ENCODE measurements around the gene MCF2L2. TPM values are rescaled to one million over a fixed set of nuclear protein-coding genes. Genes with fewer than 3 reads are reported as not detected.

The MCF2L2 gene
- total and polyA plus RNA-seq, 2 experiments from 2014 or later = not detected

- Histone ChIP-seq H2AFZ (no peak overlapping the region), H3K4me3 (no peak overlapping the region), H3K36me3 (ENCODE audit: low read depth) (no peaks in the 10 kb centered on the region), H3K9me3 (ENCODE audit: low read depth) (no peaks in the 10 kb centered on the region), H3K9me2 (ENCODE audit: insufficient read depth) (no peaks in the 10 kb centered on the region), H4K20me1 (ENCODE audit: insufficient read depth) (no peaks in the 10 kb centered on the region), H3K27me3 (replicated peaks; ENCODE audit: insufficient read depth) (no peaks in the 10 kb centered on the region), H3F3A (ENCODE audit: insufficient read depth) (no peaks in the 10 kb centered on the region), H3K4me1 (ENCODE audit: insufficient read depth) (no peaks in the 10 kb centered on the region), H3K27ac (no peak overlapping the region), H3K4me2 (ENCODE audit: unreplicated experiment) (no peak overlapping the region), H3K79me2 (ENCODE audit: insufficient read depth) (no peaks in the 10 kb centered on the region), H3K9ac (no peak overlapping the region)
- WGBS, 2 experiments (ENCODE audit: low coverage in 1 of 2, low lambda C conversion rate in 2 of 2, missing lambda C conversion rate in 2 of 2) = 88 to 89% methylated on average over 8 of the region's 8 CpGs
- DNase-seq = no peak
- TF ChIP-seq EZH2phosphoT487 (IDR thresholded peaks at IDR 0.05; ENCODE audit: insufficient read depth, low read depth) = no peak
- no peak for TF ChIP-seq EZH2 (IDR thresholded peaks at IDR 0.05; ENCODE audit: insufficient read depth, poor library complexity, severe bottlenecking)
- in situ Hi-C loops (cut with MboI) = no loop called here
Measured at GRCh38 chr3:183357564-183358079, 70.8 kb downstream of the MCF2L2 start.

GRCh38 chr3:183356920-183357319 is 71.5 kb downstream of the MCF2L2 start:
- Histone ChIP-seq H3K4me2 (ENCODE audit: unreplicated experiment) (no peak overlapping the region), H4K20me1 (ENCODE audit: insufficient read depth) (no peaks in the 10 kb centered on the region), H3K9me2 (ENCODE audit: insufficient read depth) (no peaks in the 10 kb centered on the region), H3F3A (ENCODE audit: insufficient read depth) (no peaks in the 10 kb centered on the region), H3K4me1 (ENCODE audit: insufficient read depth) (no peaks in the 10 kb centered on the region), H3K36me3 (ENCODE audit: low read depth) (no peaks in the 10 kb centered on the region), H3K4me3 (no peak overlapping the region), H3K79me2 (ENCODE audit: insufficient read depth) (no peaks in the 10 kb centered on the region), H3K9ac (no peak overlapping the region), H3K27me3 (replicated peaks; ENCODE audit: insufficient read depth) (no peaks in the 10 kb centered on the region), H3K27ac (no peak overlapping the region), H3K9me3 (ENCODE audit: low read depth) (no peaks in the 10 kb centered on the region), H2AFZ (no peak overlapping the region)
- no peak for TF ChIP-seq EZH2 (IDR thresholded peaks at IDR 0.05; ENCODE audit: insufficient read depth, poor library complexity, severe bottlenecking)
- TF ChIP-seq EZH2phosphoT487 (IDR thresholded peaks at IDR 0.05; ENCODE audit: insufficient read depth, low read depth) = no peak
- in situ Hi-C loops (cut with MboI) = no loop called here
- no peak for DNase-seq

- H3K79me2 ChIP-seq (ENCODE audit: insufficient read depth) = no peaks in the 10 kb centered on the region
- H3K9me2 ChIP-seq (ENCODE audit: insufficient read depth) = no peaks in the 10 kb centered on the region
- H3F3A ChIP-seq (ENCODE audit: insufficient read depth) = no peaks in the 10 kb centered on the region
- H2AFZ ChIP-seq = no peak overlapping the region
- no peak overlapping the region for H3K9ac ChIP-seq
- no peak overlapping the region for H3K27ac ChIP-seq
- no peak overlapping the region for H3K4me2 ChIP-seq (ENCODE audit: unreplicated experiment)
- H3K4me3 ChIP-seq = no peak overlapping the region
- no peak for DNase-seq
- H3K27me3 ChIP-seq (replicated peaks; ENCODE audit: insufficient read depth) = no peaks in the 10 kb centered on the region
- in situ Hi-C loops (cut with MboI) = no loop called here
- 89 to 97% methylated on average over 1 of the region's 1 CpG for WGBS, 2 experiments (ENCODE audit: low coverage in 1 of 2, low lambda C conversion rate in 2 of 2, missing lambda C conversion rate in 2 of 2)
- H4K20me1 ChIP-seq (ENCODE audit: insufficient read depth) = no peaks in the 10 kb centered on the region
- H3K36me3 ChIP-seq (ENCODE audit: low read depth) = no peaks in the 10 kb centered on the region
- no peaks in the 10 kb centered on the region for H3K4me1 ChIP-seq (ENCODE audit: insufficient read depth)
- no peaks in the 10 kb centered on the region for H3K9me3 ChIP-seq (ENCODE audit: low read depth)
- TF ChIP-seq EZH2 (IDR thresholded peaks at IDR 0.05; ENCODE audit: insufficient read depth, poor library complexity, severe bottlenecking) (no peak), EZH2phosphoT487 (IDR thresholded peaks at IDR 0.05; ENCODE audit: insufficient read depth, low read depth) (no peak)
Measured at GRCh38 chr3:183354874-183355273, 73.5 kb downstream of the MCF2L2 start.

GRCh38 chr3:183354325-183354831 is 74.0 kb downstream of the MCF2L2 start:
- H3K79me2 ChIP-seq (ENCODE audit: insufficient read depth) = no peaks in the 10 kb centered on the region
- H3K4me1 ChIP-seq (ENCODE audit: insufficient read depth) = no peaks in the 10 kb centered on the region
- in situ Hi-C loops (cut with MboI) = no loop called here
- H3K4me2 ChIP-seq (ENCODE audit: unreplicated experiment) = no peak overlapping the region
- no peak overlapping the region for H3K27ac ChIP-seq
- no peaks in the 10 kb centered on the region for H3F3A ChIP-seq (ENCODE audit: insufficient read depth)
- no peak overlapping the region for H2AFZ ChIP-seq
- 74 to 86% methylated on average over 3 of the region's 3 CpGs for WGBS, 2 experiments (ENCODE audit: low coverage in 1 of 2, low lambda C conversion rate in 2 of 2, missing lambda C conversion rate in 2 of 2)
- no peaks in the 10 kb centered on the region for H3K36me3 ChIP-seq (ENCODE audit: low read depth)
- H4K20me1 ChIP-seq (ENCODE audit: insufficient read depth) = no peaks in the 10 kb centered on the region
- no peaks in the 10 kb centered on the region for H3K27me3 ChIP-seq (replicated peaks; ENCODE audit: insufficient read depth)
- no peaks in the 10 kb centered on the region for H3K9me2 ChIP-seq (ENCODE audit: insufficient read depth)
- TF ChIP-seq EZH2phosphoT487 (IDR thresholded peaks at IDR 0.05; ENCODE audit: insufficient read depth, low read depth) = no peak
- TF ChIP-seq EZH2 (IDR thresholded peaks at IDR 0.05; ENCODE audit: insufficient read depth, poor library complexity, severe bottlenecking) = no peak
- H3K9ac ChIP-seq = no peak overlapping the region
- no peak for DNase-seq
- no peak overlapping the region for H3K4me3 ChIP-seq
- no peaks in the 10 kb centered on the region for H3K9me3 ChIP-seq (ENCODE audit: low read depth)

GRCh38 chr3:183353421-183353820 is 75.0 kb downstream of the MCF2L2 start:
- no peak overlapping the region for H3K4me3 ChIP-seq
- no peaks in the 10 kb centered on the region for H3K4me1 ChIP-seq (ENCODE audit: insufficient read depth)
- no peak overlapping the region for H2AFZ ChIP-seq
- no peaks in the 10 kb centered on the region for H3K27me3 ChIP-seq (replicated peaks; ENCODE audit: insufficient read depth)
- in situ Hi-C loops (cut with MboI) = no loop called here
- TF ChIP-seq EZH2phosphoT487 (IDR thresholded peaks at IDR 0.05; ENCODE audit: insufficient read depth, low read depth) = no peak
- no peak for TF ChIP-seq EZH2 (IDR thresholded peaks at IDR 0.05; ENCODE audit: insufficient read depth, poor library complexity, severe bottlenecking)
- H3K27ac ChIP-seq = no peak overlapping the region
- H3K9me3 ChIP-seq (ENCODE audit: low read depth) = no peaks in the 10 kb centered on the region
- no peaks in the 10 kb centered on the region for H3K79me2 ChIP-seq (ENCODE audit: insufficient read depth)
- no peaks in the 10 kb centered on the region for H3F3A ChIP-seq (ENCODE audit: insufficient read depth)
- H3K36me3 ChIP-seq (ENCODE audit: low read depth) = no peaks in the 10 kb centered on the region
- H4K20me1 ChIP-seq (ENCODE audit: insufficient read depth) = no peaks in the 10 kb centered on the region
- H3K9ac ChIP-seq = no peak overlapping the region
- no peak for DNase-seq
- no peak overlapping the region for H3K4me2 ChIP-seq (ENCODE audit: unreplicated experiment)
- no peaks in the 10 kb centered on the region for H3K9me2 ChIP-seq (ENCODE audit: insufficient read depth)
- 84 to 86% methylated on average over 7 of the region's 7 CpGs for WGBS, 2 experiments (ENCODE audit: low coverage in 1 of 2, low lambda C conversion rate in 2 of 2, missing lambda C conversion rate in 2 of 2)
